Neural progenitor cell (in vitro differentiated cells): Measurements from ENCODE around the gene RPN2. TPM values are rescaled to one million over a fixed set of nuclear protein-coding genes. Genes with fewer than 3 reads are reported as not detected.
A peak's percentile ranks its signal among the peaks of the same experiment; 100 is the strongest.

Experiments used
- DNase-seq: peaks from one replicate; pipeline ENCODE4 v3.0.0-alpha.2; 2016; ENCODE audit warnings: low spot score
- H2AFZ ChIP-seq: fragments of 200-600 bp; sonication (generic); replicated peaks from 2 replicates; pipeline ENCODE4 v1.6.1; 2016; ENCODE audit warnings: antibody characterized with exemption
- H3F3A ChIP-seq: fragments of 200-600 bp; sonication (generic); 2 replicates; pipeline ENCODE4 v1.6.1; 2016; ENCODE audit warnings: antibody characterized with exemption, low read depth
- H3K27ac ChIP-seq: fragments of 200-600 bp; sonication (generic); 2 replicates; pipeline ENCODE4 v1.5.1; 2016; ENCODE audit warnings: mild to moderate bottlenecking
- H3K27me3 ChIP-seq: fragments of 200-600 bp; sonication (generic); 2 replicates; pipeline ENCODE4 v1.6.1; 2016; ENCODE audit warnings: mild to moderate bottlenecking, moderate library complexity
- H3K36me3 ChIP-seq: fragments of 200-600 bp; sonication (generic); 2 replicates; pipeline ENCODE4 v1.5.1; 2016
- H3K4me1 ChIP-seq: fragments of 200-600 bp; sonication (generic); 2 replicates; pipeline ENCODE4 v1.6.1; 2016; ENCODE audit warnings: mixed run types
- H3K4me2 ChIP-seq: fragments of 200-600 bp; sonication (generic); 2 replicates; pipeline ENCODE4 v1.6.1; 2016
- H3K4me3 ChIP-seq: fragments of 200-600 bp; sonication (generic); 2 replicates; pipeline ENCODE4 v1.5.1; 2016
- H3K79me2 ChIP-seq: fragments of 200-600 bp; sonication (generic); 2 replicates; pipeline ENCODE4 v1.6.1; 2016; ENCODE audit warnings: low read depth
- H3K9ac ChIP-seq: fragments of 200-600 bp; sonication (generic); 2 replicates; pipeline ENCODE4 v1.6.1; 2016
- H3K9me3 ChIP-seq: fragments of 200-600 bp; sonication (generic); 2 replicates; pipeline ENCODE4 v1.5.1; 2016; ENCODE audit warnings: low read depth
- H4K20me1 ChIP-seq: fragments of 200-600 bp; sonication (generic); 2 replicates; pipeline ENCODE4 v1.6.1; 2016; ENCODE audit warnings: low read depth
- H3K27ac Mint-ChIP-seq: 3 replicates; pipeline ENCODE4 v1.8.0; 2021; ENCODE audit warnings: mixed read lengths
- H3K27me3 Mint-ChIP-seq: 2 replicates; pipeline ENCODE4 v1.8.0; 2022; ENCODE audit warnings: low read depth, mild to moderate bottlenecking, inconsistent platforms, moderate library complexity, mixed read lengths; ENCODE audit not compliant: insufficient read depth
- H3K36me3 Mint-ChIP-seq: 3 replicates; pipeline ENCODE4 v1.8.0; 2021; ENCODE audit warnings: mixed read lengths
- H3K4me1 Mint-ChIP-seq: 3 replicates; pipeline ENCODE4 v1.8.0; 2021; ENCODE audit warnings: mixed read lengths
- H3K4me3 Mint-ChIP-seq: 3 replicates; pipeline ENCODE4 v1.8.0; 2021; ENCODE audit warnings: mild to moderate bottlenecking, moderate library complexity, mixed read lengths
- H3K9me3 Mint-ChIP-seq: 3 replicates; pipeline ENCODE4 v1.8.0; 2020; ENCODE audit warnings: mixed read lengths
- EZH2 ChIP-seq: fragments of 200-600 bp; sonication (generic); IDR thresholded peaks from 2 replicates; pipeline ENCODE4 v1.6.1; 2017; ENCODE audit warnings: antibody characterized with exemption, mild to moderate bottlenecking, moderate library complexity
- EZH2phosphoT487 ChIP-seq: fragments of 200-600 bp; sonication (generic); IDR thresholded peaks from 2 replicates; pipeline ENCODE4 v1.6.1; 2017; ENCODE audit warnings: antibody characterized with exemption
- total RNA-seq: library from RNA; depleted of rRNA; stranded (reverse); fragments of >200 nt; gene quantifications from 2 replicates; pipeline ENCODE4 v1.2.3, GENCODE V29; 2015; ENCODE audit warnings: low replicate concordance
- TF ChIP-seq, protein P1 (sequence below): fragments of 200-600 bp; sonication (generic); IDR thresholded peaks from 2 replicates; pipeline ENCODE4 v1.5.1; 2017; ENCODE audit warnings: antibody characterized with exemption, mild to moderate bottlenecking

Gene RPN2
- total RNA-seq, 1 donor from 2014 or later: 249 TPM

- H2AFZ ChIP-seq: no peak overlapping the region
- no peaks in the 10 kb centered on the region for H3K79me2 ChIP-seq
- Mint-ChIP-seq H3K27me3 (peaks cover 7% of the 10 kb centered on the region), H3K9me3 (peaks cover 2% of the 10 kb centered on the region), H3K4me1 (peaks cover 72% of the 10 kb centered on the region), H3K4me3 (no peak overlapping the region), H3K36me3 (peaks cover 10% of the 10 kb centered on the region), H3K27ac (peak overlapping the region; percentile 43)
- H3K36me3 ChIP-seq: peaks cover 1% of the 10 kb centered on the region
- H3F3A ChIP-seq: peaks cover 81% of the 10 kb centered on the region
- H3K27ac ChIP-seq: no peak overlapping the region
- H3K4me1 ChIP-seq: peaks cover 66% of the 10 kb centered on the region
- no peaks in the 10 kb centered on the region for H3K27me3 ChIP-seq
- no peak overlapping the region for H3K4me3 ChIP-seq
- no peaks in the 10 kb centered on the region for H3K9me3 ChIP-seq
- TF ChIP-seq EZH2 (no peak), EZH2phosphoT487 (no peak)
- TF ChIP-seq, protein P1, sequence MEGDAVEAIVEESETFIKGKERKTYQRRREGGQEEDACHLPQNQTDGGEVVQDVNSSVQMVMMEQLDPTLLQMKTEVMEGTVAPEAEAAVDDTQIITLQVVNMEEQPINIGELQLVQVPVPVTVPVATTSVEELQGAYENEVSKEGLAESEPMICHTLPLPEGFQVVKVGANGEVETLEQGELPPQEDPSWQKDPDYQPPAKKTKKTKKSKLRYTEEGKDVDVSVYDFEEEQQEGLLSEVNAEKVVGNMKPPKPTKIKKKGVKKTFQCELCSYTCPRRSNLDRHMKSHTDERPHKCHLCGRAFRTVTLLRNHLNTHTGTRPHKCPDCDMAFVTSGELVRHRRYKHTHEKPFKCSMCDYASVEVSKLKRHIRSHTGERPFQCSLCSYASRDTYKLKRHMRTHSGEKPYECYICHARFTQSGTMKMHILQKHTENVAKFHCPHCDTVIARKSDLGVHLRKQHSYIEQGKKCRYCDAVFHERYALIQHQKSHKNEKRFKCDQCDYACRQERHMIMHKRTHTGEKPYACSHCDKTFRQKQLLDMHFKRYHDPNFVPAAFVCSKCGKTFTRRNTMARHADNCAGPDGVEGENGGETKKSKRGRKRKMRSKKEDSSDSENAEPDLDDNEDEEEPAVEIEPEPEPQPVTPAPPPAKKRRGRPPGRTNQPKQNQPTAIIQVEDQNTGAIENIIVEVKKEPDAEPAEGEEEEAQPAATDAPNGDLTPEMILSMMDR: no peak
- no peak overlapping the region for H3K9ac ChIP-seq
- no peak overlapping the region for H3K4me2 ChIP-seq
- no peaks in the 10 kb centered on the region for H4K20me1 ChIP-seq
- no peak for DNase-seq
Measured at GRCh38 chr20:37249304-37249703, 70.2 kb downstream of the RPN2 start.

DNA sequence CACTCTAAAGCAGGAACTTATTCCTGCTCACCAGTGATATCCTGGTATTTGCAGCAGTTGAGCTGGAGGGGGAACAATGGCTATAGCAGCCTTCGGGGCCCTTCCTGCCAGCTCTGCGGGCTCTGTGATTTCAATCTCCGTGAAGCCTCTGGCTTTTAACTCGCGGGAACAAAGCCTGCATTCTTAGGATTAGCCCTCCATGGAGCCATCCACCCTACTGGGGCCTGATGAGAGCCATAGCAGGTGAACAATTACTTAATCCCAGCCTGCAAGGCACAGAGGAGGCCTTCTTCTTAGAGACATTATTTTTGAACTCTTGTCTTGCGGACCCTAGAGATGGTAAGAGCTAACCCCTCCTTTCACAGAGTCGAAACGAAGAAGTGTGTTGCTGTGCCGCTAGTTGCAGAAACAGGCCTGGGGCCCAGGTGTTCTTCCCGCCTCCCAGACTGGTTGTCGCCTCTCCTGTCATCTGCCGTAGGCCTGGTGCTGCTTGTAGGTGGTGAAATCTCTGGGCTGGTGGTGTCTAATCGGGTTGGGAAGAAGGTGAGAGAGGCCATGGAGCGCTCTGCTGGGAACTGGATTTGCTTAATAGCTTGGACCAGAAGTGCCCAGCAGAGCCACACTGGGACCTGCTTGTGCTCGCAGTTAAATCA is 72.8 kb downstream of the RPN2 start:
- Histone ChIP-seq H2AFZ (no peak overlapping the region), H3K4me1 (peaks cover 40% of the 10 kb centered on the region), H3K27ac (peak overlapping the region; percentile 96), H4K20me1 (no peaks in the 10 kb centered on the region), H3K9me3 (peaks cover 6% of the 10 kb centered on the region), H3F3A (peaks cover 62% of the 10 kb centered on the region), H3K4me3 (no peak overlapping the region), H3K27me3 (no peaks in the 10 kb centered on the region), H3K9ac (no peak overlapping the region), H3K4me2 (peak overlapping the region; percentile 56), H3K79me2 (no peaks in the 10 kb centered on the region), H3K36me3 (peaks cover 6% of the 10 kb centered on the region)
- H3K9me3 Mint-ChIP-seq: peaks cover 6% of the 10 kb centered on the region
- H3K36me3 Mint-ChIP-seq: peaks cover 13% of the 10 kb centered on the region
- H3K27me3 Mint-ChIP-seq: peaks cover 9% of the 10 kb centered on the region
- TF ChIP-seq, protein P1: no peak
- TF ChIP-seq EZH2 (no peak), EZH2phosphoT487 (no peak)
- peak; percentile 91 for DNase-seq
- peak overlapping the region; percentile 14 for H3K4me3 Mint-ChIP-seq
- peaks cover 53% of the 10 kb centered on the region for H3K4me1 Mint-ChIP-seq
- H3K27ac Mint-ChIP-seq: peak overlapping the region; percentile 97

GRCh38 chr20:37253087-37253486 is 74.0 kb downstream of the RPN2 start:
- Histone ChIP-seq H2AFZ (no peak overlapping the region), H4K20me1 (no peaks in the 10 kb centered on the region), H3K79me2 (no peaks in the 10 kb centered on the region), H3K36me3 (peaks cover 6% of the 10 kb centered on the region), H3F3A (peaks cover 61% of the 10 kb centered on the region), H3K27ac (peak overlapping the region; percentile 96), H3K27me3 (no peaks in the 10 kb centered on the region), H3K9me3 (peaks cover 6% of the 10 kb centered on the region), H3K4me3 (no peak overlapping the region), H3K4me1 (peaks cover 43% of the 10 kb centered on the region), H3K4me2 (peak overlapping the region; percentile 26), H3K9ac (no peak overlapping the region)
- peaks cover 51% of the 10 kb centered on the region for H3K4me1 Mint-ChIP-seq
- H3K27ac Mint-ChIP-seq: peak overlapping the region; percentile 98
- H3K36me3 Mint-ChIP-seq: peaks cover 13% of the 10 kb centered on the region
- no peak for DNase-seq
- H3K9me3 Mint-ChIP-seq: peaks cover 6% of the 10 kb centered on the region
- TF ChIP-seq EZH2phosphoT487 (no peak), EZH2 (no peak)
- TF ChIP-seq, protein P1: no peak
- peaks cover 9% of the 10 kb centered on the region for H3K27me3 Mint-ChIP-seq
- H3K4me3 Mint-ChIP-seq: peak overlapping the region; percentile 10
